A673 (cell line): ENCODE results near the gene BCAS1. TPM values are rescaled to one million over a fixed set of nuclear protein-coding genes. Genes with fewer than 3 reads are reported as not detected.
A peak's percentile ranks its signal among the peaks of the same experiment; 100 is the strongest.
"Not testable (repeated sequence)": the region's sequence is repeated elsewhere in the genome, so short reads cannot be mapped to it uniquely, and the experiment has no call there.

Experiments
- BruUV-seq: library from RNA; stranded (reverse); fragments of 400-500 nt; replicated peaks from 2 replicates; lab custom pipeline; 2021; lab: Mats Ljungman, UMichigan
- CTCF ChIA-PET: fragments of 300-600 bp; sonication (Branson Sonifier 250); formaldehyde crosslinking; loops from one replicate; lab custom pipeline; 2022; ENCODE audit warnings: antibody characterized with exemption; lab: Charles Lee
- POLR2A ChIA-PET: fragments of 300-600 bp; sonication (Branson Sonifier 250); formaldehyde crosslinking; loops from one replicate; lab custom pipeline; 2022; ENCODE audit warnings: antibody characterized with exemption; ENCODE audit not compliant: low non-redundant PET; lab: Charles Lee
- DNase-seq: peaks from one replicate; pipeline ENCODE4 v3.0.0-alpha.2; 2015; ENCODE audit warnings: low spot score
- H3K27ac ChIP-seq: fragments of 200-600 bp; sonication (generic); 2 replicates; pipeline ENCODE4 v1.5.1; 2016; ENCODE audit warnings: mixed run types, low read depth, mild to moderate bottlenecking, mixed read lengths, antibody characterized with exemption, low read length; ENCODE audit not compliant: poor library complexity, severe bottlenecking
- H3K27me3 ChIP-seq: fragments of 200-600 bp; sonication (generic); replicated peaks from 2 replicates; pipeline ENCODE4 v1.6.1; 2017; ENCODE audit warnings: mixed run types, low read depth, mild to moderate bottlenecking, mixed read lengths, antibody characterized with exemption, low read length; ENCODE audit not compliant: insufficient read depth, poor library complexity
- H3K36me3 ChIP-seq: fragments of 200-600 bp; sonication (generic); 2 replicates; pipeline ENCODE4 v1.6.1; 2016; ENCODE audit warnings: mixed run types, mild to moderate bottlenecking, mixed read lengths, antibody characterized with exemption, low read length; ENCODE audit not compliant: insufficient read depth, poor library complexity, severe bottlenecking
- H3K4me1 ChIP-seq: fragments of 200-600 bp; sonication (generic); 2 replicates; pipeline ENCODE4 v1.6.1; 2017; ENCODE audit warnings: mixed run types, mild to moderate bottlenecking, mixed read lengths, antibody characterized with exemption, low read length; ENCODE audit not compliant: insufficient read depth, poor library complexity, severe bottlenecking
- H3K4me3 ChIP-seq: fragments of 200-600 bp; sonication (generic); 2 replicates; pipeline ENCODE4 v1.5.1; 2016; ENCODE audit warnings: low read depth, mixed run types, mild to moderate bottlenecking, mixed read lengths, low read length; ENCODE audit not compliant: poor library complexity, severe bottlenecking
- H3K9me3 ChIP-seq: fragments of 200-600 bp; sonication (generic); 2 replicates; pipeline ENCODE4 v1.6.1; 2016; ENCODE audit warnings: mixed run types, low read depth, mild to moderate bottlenecking, mixed read lengths, antibody characterized with exemption, low read length; ENCODE audit not compliant: poor library complexity, severe bottlenecking
- EZH2 ChIP-seq: fragments of 200-600 bp; sonication (generic); IDR thresholded peaks from 2 replicates; pipeline ENCODE4 v1.6.1; 2017; ENCODE audit warnings: borderline replicate concordance, low read depth, mild to moderate bottlenecking, mixed read lengths, antibody characterized with exemption, low read length; ENCODE audit not compliant: poor library complexity, severe bottlenecking
- intact Hi-C: fragments of 100-400 bp; cut with micrococcal nuclease; formaldehyde crosslinking; loops from one replicate; pipeline ENCODE4 v1.10.0; 2022; ENCODE audit not compliant: unreplicated experiment
- total RNA-seq: library from RNA; stranded (reverse); gene quantifications from 2 replicates; pipeline ENCODE4 v1.2.3, GENCODE V29; 2021
- TF ChIP-seq, protein P1 (sequence below): fragments of 300-800, 200-600 bp; sonication (generic); conservative IDR thresholded peaks from 2 replicates; pipeline ENCODE4 v1.5.1; 2017; ENCODE audit warnings: low read depth, mild to moderate bottlenecking, antibody characterized with exemption, low read length, moderate library complexity, mixed read lengths

The BCAS1 gene
- total RNA-seq, 1 experiment from 2014 or later: 1.4 TPM

- H3K27me3 ChIP-seq: no peaks in the 10 kb centered on the region
- H3K27ac ChIP-seq: peak overlapping the region; percentile 96
- ChIA-PET POLR2A (interaction anchor here (0.7 kb wide), 1 partner anchor 85 kb away, joined by 3 read pairs; no protein-coding TSS in a partner anchor), CTCF (no interaction called here)
- no peaks in the 10 kb centered on the region for H3K9me3 ChIP-seq
- no peak overlapping the region for H3K4me3 ChIP-seq
- intact Hi-C loops: no loop called here
- peaks cover 61% of the 10 kb centered on the region for H3K4me1 ChIP-seq
- H3K36me3 ChIP-seq: no peaks in the 10 kb centered on the region
- TF ChIP-seq, protein P1, sequence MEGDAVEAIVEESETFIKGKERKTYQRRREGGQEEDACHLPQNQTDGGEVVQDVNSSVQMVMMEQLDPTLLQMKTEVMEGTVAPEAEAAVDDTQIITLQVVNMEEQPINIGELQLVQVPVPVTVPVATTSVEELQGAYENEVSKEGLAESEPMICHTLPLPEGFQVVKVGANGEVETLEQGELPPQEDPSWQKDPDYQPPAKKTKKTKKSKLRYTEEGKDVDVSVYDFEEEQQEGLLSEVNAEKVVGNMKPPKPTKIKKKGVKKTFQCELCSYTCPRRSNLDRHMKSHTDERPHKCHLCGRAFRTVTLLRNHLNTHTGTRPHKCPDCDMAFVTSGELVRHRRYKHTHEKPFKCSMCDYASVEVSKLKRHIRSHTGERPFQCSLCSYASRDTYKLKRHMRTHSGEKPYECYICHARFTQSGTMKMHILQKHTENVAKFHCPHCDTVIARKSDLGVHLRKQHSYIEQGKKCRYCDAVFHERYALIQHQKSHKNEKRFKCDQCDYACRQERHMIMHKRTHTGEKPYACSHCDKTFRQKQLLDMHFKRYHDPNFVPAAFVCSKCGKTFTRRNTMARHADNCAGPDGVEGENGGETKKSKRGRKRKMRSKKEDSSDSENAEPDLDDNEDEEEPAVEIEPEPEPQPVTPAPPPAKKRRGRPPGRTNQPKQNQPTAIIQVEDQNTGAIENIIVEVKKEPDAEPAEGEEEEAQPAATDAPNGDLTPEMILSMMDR: no peak
- TF ChIP-seq EZH2: no peak
- no TSS peak for BruUV-seq
- DNase-seq: no peak
These were observed 134.9 kb downstream of the BCAS1 start for GRCh38 chr20:53935344-53936084.

DNA sequence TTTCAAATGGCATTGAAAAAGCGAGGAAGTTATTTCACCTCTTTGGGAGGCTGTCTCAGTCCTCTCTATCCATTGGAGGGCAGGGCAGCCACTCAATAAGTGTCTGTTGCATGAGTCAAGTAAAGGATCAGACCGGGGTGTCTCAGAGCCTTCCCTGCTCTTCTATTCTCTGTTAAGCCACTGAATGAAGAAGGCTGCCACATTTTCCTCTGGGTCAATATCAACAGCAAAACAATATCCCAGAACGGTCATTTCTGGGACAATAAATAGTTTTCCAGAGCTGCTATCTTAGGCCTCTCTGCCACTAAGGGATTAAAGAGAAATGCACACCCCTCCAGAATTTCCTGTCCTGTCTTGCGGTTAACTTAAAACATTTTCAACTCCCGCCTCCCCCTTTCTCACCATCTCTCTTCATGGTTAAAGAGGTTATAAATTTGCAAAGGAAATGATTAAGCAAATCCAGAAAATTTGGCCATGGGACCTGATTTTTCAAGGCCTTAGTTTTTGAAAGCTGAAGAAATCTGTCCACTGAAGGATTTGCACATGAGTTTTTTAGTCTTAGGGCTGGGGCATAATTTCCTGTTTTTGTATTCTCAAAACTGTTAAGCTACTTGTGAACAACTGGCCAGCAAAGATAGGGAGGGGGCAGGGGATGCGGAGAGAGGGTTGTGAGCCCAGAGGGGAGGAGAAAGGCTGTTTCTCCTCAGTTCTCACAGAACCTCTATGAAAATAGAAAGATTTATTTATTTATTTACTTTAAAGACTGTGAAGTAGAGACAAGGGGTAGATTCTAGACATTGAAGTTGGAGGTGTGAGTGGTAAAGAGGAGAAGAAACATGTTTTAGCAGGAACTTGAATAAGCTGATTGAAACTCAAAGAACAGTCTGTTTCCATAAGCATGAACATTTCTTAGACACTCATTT, 135.7 kb downstream of the BCAS1 start:
- Histone ChIP-seq H3K4me3 (no peak overlapping the region), H3K27ac (peak overlapping the region; percentile 96), H3K36me3 (no peaks in the 10 kb centered on the region), H3K4me1 (peaks cover 54% of the 10 kb centered on the region), H3K27me3 (no peaks in the 10 kb centered on the region), H3K9me3 (no peaks in the 10 kb centered on the region)
- intact Hi-C loops: no loop called here
- POLR2A ChIA-PET: interaction anchor here (0.7 kb wide), 2 partner anchors 85 to 367 kb away, joined by 3 to 5 read pairs; no protein-coding TSS in a partner anchor
- CTCF ChIA-PET: no interaction called here
- BruUV-seq: TSS peak; percentile 87
- no peak for TF ChIP-seq EZH2
- TF ChIP-seq, protein P1: 0 out of 2 replicates have a peak, but pooled peaks have one; percentile 9
- DNase-seq: peak; percentile 94

GRCh38 chr20:53933232-53933846, 137.1 kb downstream of the BCAS1 start:
- Histone ChIP-seq H3K27ac (peak overlapping the region; percentile 96), H3K36me3 (no peaks in the 10 kb centered on the region), H3K4me1 (peaks cover 43% of the 10 kb centered on the region), H3K27me3 (no peaks in the 10 kb centered on the region), H3K4me3 (no peak overlapping the region), H3K9me3 (no peaks in the 10 kb centered on the region)
- no TSS peak for BruUV-seq
- CTCF ChIA-PET: no interaction called here
- no peak for DNase-seq
- intact Hi-C loops: no loop called here
- TF ChIP-seq, protein P1: no peak
- TF ChIP-seq EZH2: no peak
- POLR2A ChIA-PET: interaction anchor here (0.7 kb wide), 1 partner anchor 366 kb away, joined by 5 read pairs; no protein-coding TSS in a partner anchor

- not testable (repeated sequence) for H3K4me3 ChIP-seq, BruUV-seq
These were observed 137.7 kb downstream of the BCAS1 start for GRCh38 chr20:53932655-53933192.

More at GRCh38 chr20:53932655-53933192, 137.7 kb downstream of the BCAS1 start:
- POLR2A ChIA-PET: interaction anchor here (0.7 kb wide), 1 partner anchor 28 kb away, joined by 3 read pairs; no protein-coding TSS in a partner anchor
- H3K36me3 ChIP-seq, CTCF ChIA-PET, DNase-seq, H3K9me3 ChIP-seq, H3K27ac ChIP-seq, intact Hi-C loops, H3K27me3 ChIP-seq: not testable (repeated sequence)
- peaks cover 43% of the 10 kb centered on the region for H3K4me1 ChIP-seq
